ENCODE measurements around the gene CRHR1.

CRHR1 gene

DNA sequence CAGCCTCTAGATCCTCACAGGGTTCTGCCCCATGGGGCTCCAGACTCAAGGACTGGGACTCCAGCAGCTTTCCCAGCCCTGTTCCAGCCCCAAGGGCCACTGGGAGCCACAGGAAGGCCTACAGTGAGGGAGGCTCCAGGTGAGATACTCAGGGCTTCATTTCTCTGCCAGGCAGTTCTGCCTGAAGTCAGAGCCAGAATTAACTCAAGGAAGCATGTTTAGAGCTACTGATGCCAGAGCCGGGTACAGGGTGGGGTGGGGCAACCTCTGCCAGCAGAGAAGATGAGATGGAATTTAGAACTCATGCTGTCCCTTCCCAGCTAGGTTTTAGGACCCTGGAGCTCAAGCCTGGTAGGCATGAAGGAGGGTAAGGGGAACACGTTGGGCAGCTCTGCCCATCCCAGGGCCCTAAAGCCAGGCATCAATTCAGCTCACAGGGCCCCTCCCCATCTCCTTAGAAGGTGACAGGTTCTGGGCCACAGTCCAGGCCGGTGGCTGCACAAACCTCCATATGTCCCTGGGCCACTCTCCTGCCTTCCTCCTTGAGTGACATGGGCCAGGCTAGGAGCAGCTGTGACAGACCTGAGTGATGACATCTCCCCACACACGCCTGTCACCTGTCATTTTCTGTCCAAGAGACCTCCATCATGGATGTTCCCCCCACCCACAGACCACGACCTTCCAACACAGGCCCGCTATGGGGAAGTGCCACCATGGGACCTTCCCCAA is 36.1 kb downstream of the CRHR1 start:
- no peaks in the 10 kb centered on the region for H3K36me3 ChIP-seq (ENCODE audit: control insufficient read depth, insufficient read depth, low read length)
- no peak overlapping the region for H3K4me2 ChIP-seq (ENCODE audit: low read length)
- H3K27ac ChIP-seq = no peak overlapping the region
- no peaks in the 10 kb centered on the region for H3K79me2 ChIP-seq
- no peaks in the 10 kb centered on the region for H3K9me3 ChIP-seq (ENCODE audit: control insufficient read depth, low read length)
- H2AFZ ChIP-seq = no peak overlapping the region
- H3K9ac ChIP-seq = no peak overlapping the region
- H3K27me3 ChIP-seq (ENCODE audit: control insufficient read depth, insufficient read depth, low read length) = no peaks in the 10 kb centered on the region
- H3K4me3 ChIP-seq (ENCODE audit: low read depth, low read length) = no peak overlapping the region
- no peak for TF ChIP-seq CTCF (IDR thresholded peaks at IDR 0.05)
- no peaks in the 10 kb centered on the region for H3K4me1 ChIP-seq

DNA sequence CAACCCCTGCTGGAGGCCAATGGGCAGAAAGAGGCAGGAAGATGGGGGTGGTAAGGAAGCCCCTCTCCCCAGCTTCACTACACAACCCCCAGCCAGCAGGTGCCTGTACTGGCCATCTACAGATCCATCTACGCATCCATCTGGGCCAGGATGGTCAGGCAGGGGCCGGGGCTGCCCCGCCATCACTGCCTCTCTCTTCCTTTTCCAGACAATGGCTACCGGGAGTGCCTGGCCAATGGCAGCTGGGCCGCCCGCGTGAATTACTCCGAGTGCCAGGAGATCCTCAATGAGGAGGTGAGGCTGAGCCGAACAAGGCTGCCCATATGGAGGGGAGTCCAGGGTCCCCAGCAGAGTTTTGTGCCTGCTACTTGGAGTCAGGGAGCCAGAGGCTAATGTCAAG is 37.0 kb downstream of the CRHR1 start:
- no peaks in the 10 kb centered on the region for H3K4me1 ChIP-seq
- no peak overlapping the region for H3K4me3 ChIP-seq (ENCODE audit: low read depth, low read length)
- TF ChIP-seq CTCF (IDR thresholded peaks at IDR 0.05) = no peak
- no peaks in the 10 kb centered on the region for H3K79me2 ChIP-seq
- H3K27ac ChIP-seq = no peak overlapping the region
- H3K9ac ChIP-seq = no peak overlapping the region
- H3K27me3 ChIP-seq (ENCODE audit: control insufficient read depth, insufficient read depth, low read length) = no peaks in the 10 kb centered on the region
- H2AFZ ChIP-seq = no peak overlapping the region
- H3K4me2 ChIP-seq (ENCODE audit: low read length) = no peak overlapping the region
- no peaks in the 10 kb centered on the region for H3K9me3 ChIP-seq (ENCODE audit: control insufficient read depth, low read length)
- H3K36me3 ChIP-seq (ENCODE audit: control insufficient read depth, insufficient read depth, low read length) = no peaks in the 10 kb centered on the region

- Histone ChIP-seq H3K4me3 (ENCODE audit: low read depth, low read length) (no peak overlapping the region), H3K4me2 (ENCODE audit: low read length) (no peak overlapping the region), H3K27ac (no peak overlapping the region), H3K9ac (no peak overlapping the region), H3K27me3 (ENCODE audit: control insufficient read depth, insufficient read depth, low read length) (no peaks in the 10 kb centered on the region), H3K4me1 (peaks cover 9% of the 10 kb centered on the region), H3K79me2 (no peaks in the 10 kb centered on the region), H2AFZ (no peak overlapping the region), H3K9me3 (ENCODE audit: control insufficient read depth, low read length) (no peaks in the 10 kb centered on the region), H3K36me3 (ENCODE audit: control insufficient read depth, insufficient read depth, low read length) (no peaks in the 10 kb centered on the region)
- no peak for TF ChIP-seq CTCF (IDR thresholded peaks at IDR 0.05)
These were observed 39.5 kb downstream of the CRHR1 start for GRCh38 chr17:45823598-45823997.

- H3K4me3 ChIP-seq (ENCODE audit: low read depth, low read length) = no peak overlapping the region
- TF ChIP-seq CTCF (IDR thresholded peaks at IDR 0.05) = no peak
- H3K36me3 ChIP-seq (ENCODE audit: control insufficient read depth, insufficient read depth, low read length) = no peaks in the 10 kb centered on the region
- H3K4me2 ChIP-seq (ENCODE audit: low read length) = no peak overlapping the region
- no peak overlapping the region for H3K27ac ChIP-seq
- no peaks in the 10 kb centered on the region for H3K79me2 ChIP-seq
- peaks cover 9% of the 10 kb centered on the region for H3K4me1 ChIP-seq
- no peak overlapping the region for H2AFZ ChIP-seq
- no peaks in the 10 kb centered on the region for H3K27me3 ChIP-seq (ENCODE audit: control insufficient read depth, insufficient read depth, low read length)
- no peak overlapping the region for H3K9ac ChIP-seq
- no peaks in the 10 kb centered on the region for H3K9me3 ChIP-seq (ENCODE audit: control insufficient read depth, low read length)
These were observed 40.4 kb downstream of the CRHR1 start for GRCh38 chr17:45824475-45824874.

DNA sequence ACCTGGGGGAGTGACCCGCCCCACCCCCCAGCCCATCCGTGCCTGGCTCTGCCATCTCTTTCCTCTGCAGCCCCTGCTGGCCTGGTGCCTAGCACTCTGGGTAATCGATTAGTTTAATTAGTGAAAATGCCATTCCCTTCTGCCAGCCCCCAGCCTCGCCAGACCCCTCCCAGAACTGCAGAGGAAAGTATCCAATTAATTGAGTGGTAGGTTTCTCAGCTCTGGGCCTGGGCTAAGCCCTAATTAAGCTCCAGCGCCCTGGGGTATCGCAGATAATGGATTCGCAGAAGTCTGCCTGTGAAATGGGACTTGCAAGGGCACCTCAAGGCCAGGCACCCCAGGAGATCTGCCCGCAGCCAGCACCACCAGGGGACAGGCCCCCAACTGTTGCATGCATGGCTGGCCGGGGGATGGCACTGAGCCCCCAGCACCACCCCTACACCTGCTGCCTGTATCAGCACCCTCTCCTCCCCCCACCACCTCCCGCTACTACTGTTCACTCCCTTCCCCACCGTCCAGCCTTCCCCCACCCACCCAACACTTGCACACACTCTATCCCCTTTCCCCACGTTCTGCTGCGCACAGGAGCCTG is 40.9 kb downstream of the CRHR1 start:
- no peaks in the 10 kb centered on the region for H3K27me3 ChIP-seq (ENCODE audit: control insufficient read depth, insufficient read depth, low read length)
- no peak overlapping the region for H2AFZ ChIP-seq
- no peaks in the 10 kb centered on the region for H3K9me3 ChIP-seq (ENCODE audit: control insufficient read depth, low read length)
- H3K36me3 ChIP-seq (ENCODE audit: control insufficient read depth, insufficient read depth, low read length) = no peaks in the 10 kb centered on the region
- no peak for TF ChIP-seq CTCF (IDR thresholded peaks at IDR 0.05)
- H3K4me2 ChIP-seq (ENCODE audit: low read length) = no peak overlapping the region
- H3K9ac ChIP-seq = no peak overlapping the region
- H3K27ac ChIP-seq = no peak overlapping the region
- peaks cover 9% of the 10 kb centered on the region for H3K4me1 ChIP-seq
- no peaks in the 10 kb centered on the region for H3K79me2 ChIP-seq
- no peak overlapping the region for H3K4me3 ChIP-seq (ENCODE audit: low read depth, low read length)
